Measurements from ENCODE around the gene ARMCX5. TPM values are rescaled to one million over a fixed set of nuclear protein-coding genes. Genes with fewer than 3 reads are reported as not detected.

ARMCX5 gene
- total and polyA plus RNA-seq, 8 donors, result 5.5 to 10.4 (median 8.0) TPM

GRCh38 chrX:102652031-102652688 is 52.8 kb downstream of the ARMCX5 start:
- FAIRE-seq (no peak), ATAC-seq (peak; percentile 55 to 76 (median 71)), DNase-seq (peak in 1 of 6 donors; percentile 15)
- Histone ChIP-seq H3K4me1 (no peaks in the 10 kb centered on the region), H3K4me3 (peak overlapping the region in 3 of 4 donors; percentile 26 to 53 (median 41)), H3K36me3 (no peaks in the 10 kb centered on the region), H3K9me3 (no peaks in the 10 kb centered on the region), H3K27me3 (no peaks in the 10 kb centered on the region), H3K27ac (peak overlapping the region in 1 of 4 donors; percentile 12)
- intact Hi-C loops (cut with DNase I), result no loop called here
- WGBS, 2 donors, result 26 to 32% methylated on average over 22 of the region's 22 CpGs
- peak in 1 of 4 donors; percentile 17 for TF ChIP-seq CTCF (IDR thresholded peaks at IDR 0.05)

Other genes with a start within 250 kb of the ARMCX5 start
- not detected for gene NXF2B, start 159.5 kb upstream of the ARMCX5 start, total RNA-seq
- gene NXF2B, start 159.5 kb upstream of the ARMCX5 start, polyA plus RNA-seq, result 1 to 10 TPM in 1 of 2 donors, under 1 TPM in 1; 0.23 to 2.0 TPM
- gene TCP11X2, start 127.7 kb upstream of the ARMCX5 start, total RNA-seq, result not detected
- under 1 TPM in 1 of 2 donors, not detected in 1; 0.54 TPM for gene TCP11X2, start 127.7 kb upstream of the ARMCX5 start, polyA plus RNA-seq
- gene TMSB15A, start 82.8 kb upstream of the ARMCX5 start, total RNA-seq, result under 1 TPM in 2 of 6 donors, not detected in 4; 0.31 to 0.42 TPM
- gene TMSB15A, start 82.8 kb upstream of the ARMCX5 start, polyA plus RNA-seq, result 1 to 10 TPM in 1 of 2 donors, under 1 TPM in 1; 0.42 to 2.0 TPM
- 1 to 10 TPM; 1.4 to 4.0 (median 3.1) TPM for gene GPRASP1, start 52.0 kb downstream of the ARMCX5 start, total RNA-seq
- 10 to 100 TPM in 1 of 2 donors, 1 to 10 TPM in 1; 6.6 to 15.8 TPM for gene GPRASP1, start 52.0 kb downstream of the ARMCX5 start, polyA plus RNA-seq
- gene GPRASP2, start 112.9 kb downstream of the ARMCX5 start, total RNA-seq, result 1 to 10 TPM; 4.9 to 8.3 (median 6.8) TPM
- gene GPRASP2, start 112.9 kb downstream of the ARMCX5 start, polyA plus RNA-seq, result 10 to 100 TPM in 1 of 2 donors, 1 to 10 TPM in 1; 4.2 to 13.3 TPM
- gene GPRASP3, start 121.2 kb downstream of the ARMCX5 start, total RNA-seq, result 1 to 10 TPM; 1.8 to 3.6 (median 2.8) TPM
- gene GPRASP3, start 121.2 kb downstream of the ARMCX5 start, polyA plus RNA-seq, result 1 to 10 TPM in 1 of 2 donors, under 1 TPM in 1; 0.57 to 1.7 TPM